Thoracic aorta (tissue), 2 donors: ENCODE results near the gene SIK2. TPM values are rescaled to one million over a fixed set of nuclear protein-coding genes. Genes with fewer than 3 reads are reported as not detected.

Source experiments
- ATAC-seq: fragments of 150-250 bp; one replicate; pipeline ENCODE4 v1.8.0; 2017; ENCODE audit warnings: low read depth; ENCODE audit not compliant: insufficient number of reproducible peaks, low FRiP score
- DNase-seq: peaks from one replicate; pipeline ENCODE4 v3.0.0-alpha.2; 2020; ENCODE audit warnings: low spot score
- H3K27ac ChIP-seq, 2 donors: fragments of 200-600 bp; sonication (generic); 1 replicate in 1 of 2; 2 replicates in 1 of 2; pipeline ENCODE4 v1.5.1; 2016; ENCODE audit warnings: mild to moderate bottlenecking in 2 of 2, moderate library complexity in 2 of 2
- H3K27me3 ChIP-seq: fragments of 200-600 bp; sonication (generic); replicated peaks from 2 replicates; pipeline ENCODE4 v1.6.0; 2016; ENCODE audit warnings: mild to moderate bottlenecking; ENCODE audit not compliant: insufficient read depth
- H3K36me3 ChIP-seq: fragments of 200-600 bp; sonication (generic); one replicate; pipeline ENCODE4 v1.5.1; 2016
- H3K4me1 ChIP-seq, 2 donors: fragments of 200-600 bp; sonication (generic); 1 replicate in 1 of 2; 2 replicates in 1 of 2; pipeline versions ENCODE4 v1.5.1 to v1.6.0; 2016; ENCODE audit warnings: low read depth in 2 of 2, mild to moderate bottlenecking in 1 of 2; ENCODE audit not compliant: control insufficient read depth in 1 of 2
- H3K4me3 ChIP-seq: fragments of 200-600 bp; sonication (generic); 2 replicates; pipeline ENCODE4 v1.5.1; 2016; ENCODE audit warnings: mild to moderate bottlenecking
- H3K9me3 ChIP-seq: fragments of 200-600 bp; sonication (generic); 2 replicates; pipeline ENCODE4 v1.5.1; 2016
- CTCF ChIP-seq: fragments of 200-600 bp; sonication (generic); IDR thresholded peaks from one replicate; pipeline ENCODE4 v1.5.1; 2019; ENCODE audit warnings: antibody characterized with exemption
- total RNA-seq, 2 donors: library from RNA; depleted of rRNA; stranded (reverse); fragments of >200 nt; gene quantifications; one replicate each; pipeline versions ENCODE4 v1.1.0 to v1.2.3, GENCODE V29; 2016

Gene SIK2
- total RNA-seq, 2 donors from 2014 or later = 9.9 to 15.0 TPM

- DNase-seq (no peak), ATAC-seq (no peak)
- no peak overlapping the region for H3K27ac ChIP-seq
- no peak for TF ChIP-seq CTCF
- H3K36me3 ChIP-seq = no peaks in the 10 kb centered on the region
- no peaks in the 10 kb centered on the region for H3K9me3 ChIP-seq
- H3K4me1 ChIP-seq = no peaks in the 10 kb centered on the region
- H3K27me3 ChIP-seq = no peaks in the 10 kb centered on the region
- H3K4me3 ChIP-seq = no peak overlapping the region
Measured at GRCh38 chr11:111696556-111696955, 94.3 kb downstream of the SIK2 start.

GRCh38 chr11:111697933-111698371 lies 95.7 kb downstream of the SIK2 start:
- ATAC-seq (no peak), DNase-seq (no peak)
- Histone ChIP-seq H3K4me1 (no peaks in the 10 kb centered on the region), H3K27ac (no peak overlapping the region), H3K9me3 (no peaks in the 10 kb centered on the region), H3K27me3 (no peaks in the 10 kb centered on the region), H3K4me3 (no peak overlapping the region), H3K36me3 (no peaks in the 10 kb centered on the region)
- TF ChIP-seq CTCF = no peak

- no peak overlapping the region for H3K27ac ChIP-seq
- H3K4me1 ChIP-seq = no peaks in the 10 kb centered on the region
- H3K27me3 ChIP-seq = no peaks in the 10 kb centered on the region
- ATAC-seq = no peak
- no peaks in the 10 kb centered on the region for H3K36me3 ChIP-seq
- DNase-seq = no peak
- H3K4me3 ChIP-seq = no peak overlapping the region
- no peak for TF ChIP-seq CTCF
- no peaks in the 10 kb centered on the region for H3K9me3 ChIP-seq
Measured at GRCh38 chr11:111698852-111699559, 96.8 kb downstream of the SIK2 start.

GRCh38 chr11:111699579-111700156 lies 97.4 kb downstream of the SIK2 start:
- ATAC-seq (no peak), DNase-seq (no peak)
- no peaks in the 10 kb centered on the region for H3K27me3 ChIP-seq
- H3K4me1 ChIP-seq = no peaks in the 10 kb centered on the region
- no peaks in the 10 kb centered on the region for H3K36me3 ChIP-seq
- TF ChIP-seq CTCF = no peak
- no peak overlapping the region for H3K4me3 ChIP-seq
- H3K9me3 ChIP-seq = no peaks in the 10 kb centered on the region
- H3K27ac ChIP-seq = no peak overlapping the region

- Histone ChIP-seq H3K4me3 (no peak overlapping the region), H3K36me3 (no peaks in the 10 kb centered on the region), H3K27ac (no peak overlapping the region), H3K9me3 (no peaks in the 10 kb centered on the region), H3K27me3 (no peaks in the 10 kb centered on the region), H3K4me1 (no peaks in the 10 kb centered on the region)
- TF ChIP-seq CTCF = no peak
- no peak for DNase-seq
- no peak for ATAC-seq
Measured at GRCh38 chr11:111700162-111700561, 97.9 kb downstream of the SIK2 start.
